HepG2 (cell line): ENCODE data around the gene RHBDD3. TPM values are rescaled to one million over a fixed set of nuclear protein-coding genes. Genes with fewer than 3 reads are reported as not detected.

ENCODE experiments used
- ATAC-seq: fragments of 200-7000 bp; cut with Tn5 transposase; 3 replicates; pipeline ENCODE4 v1.9.1; 2020; ENCODE audit warnings: mild to moderate bottlenecking, moderate library complexity
- BruUV-seq: library from RNA; stranded (reverse); fragments of 400-500 nt; replicated peaks from 2 replicates; lab custom pipeline; 2021; lab: Mats Ljungman, UMichigan
- CTCF ChIA-PET: fragments of 300-600 bp; formaldehyde crosslinking; extraction: SDS; loops from one replicate; lab custom pipeline; 2021; ENCODE audit warnings: low total read pairs, inconsistent platforms, low intra/inter-chr PET ratio; lab: Yijun Ruan, JAX
- POLR2A ChIA-PET: fragments of 350-600 bp; sonication (Branson Sonifier 250); formaldehyde crosslinking; loops from one replicate; lab custom pipeline; 2020; ENCODE audit warnings: antibody characterized with exemption, inconsistent platforms; lab: Yijun Ruan, JAX
- DNase-seq: peaks from one replicate; pipeline ENCODE4 v3.0.0-alpha.2; 2015; ENCODE audit warnings: low spot score
- FAIRE-seq: peaks from 3 replicates; lab custom pipeline; 2011; peaks lifted over from hg19 to GRCh38; lab: Jason Lieb, UNC
- H2AFZ ChIP-seq: one replicate; pipeline ENCODE4 v1.6.1; 2011; ENCODE audit warnings: low read length, inconsistent platforms
- H3K27ac ChIP-seq: fragments of 300-600 bp; 3 replicates; pipeline ENCODE4 v1.8.0; 2011; ENCODE audit warnings: mixed run types, mild to moderate bottlenecking, mixed read lengths, low read length, inconsistent platforms; ENCODE audit not compliant: insufficient read depth; ENCODE audit errors: extremely low read length
- H3K27me3 ChIP-seq, 2 experiments: fragments of 200-600 bp in 1 of 2; 2 replicates in 1 of 2; 3 replicates in 1 of 2; pipeline versions ENCODE4 v1.6.0 to v1.8.0; 2011; ENCODE audit warnings: low read length in 2 of 2, mild to moderate bottlenecking in 2 of 2, moderate library complexity in 2 of 2, inconsistent platforms in 1 of 2; ENCODE audit not compliant: insufficient read depth in 2 of 2, control insufficient read depth in 1 of 2
- H3K36me3 ChIP-seq, 2 experiments: fragments of 200-600 bp in 1 of 2; replicated peaks in 1 of 2; 2 replicates in 1 of 2; 3 replicates in 1 of 2; pipeline versions ENCODE4 v1.5.1 to v1.8.0; 2011; ENCODE audit warnings: low read length in 2 of 2, inconsistent platforms in 1 of 2; ENCODE audit not compliant: insufficient read depth in 2 of 2, control insufficient read depth in 1 of 2
- H3K4me1 ChIP-seq: 2 replicates; pipeline ENCODE4 v1.5.1; 2012; ENCODE audit warnings: low read length, inconsistent platforms; ENCODE audit not compliant: insufficient read depth
- H3K4me2 ChIP-seq: 2 replicates; pipeline ENCODE4 v1.6.0; 2011; ENCODE audit warnings: low read depth, low read length, inconsistent platforms
- H3K4me3 ChIP-seq, 3 experiments: fragments of 200-600 bp in 1 of 3; sonication (generic), shearing (Covaris generic) in 1 of 3; replicated peaks in 1 of 3; 2 replicates each; pipeline ENCODE4 v1.5.1; 2011 to 2016; ENCODE audit warnings: low read length in 3 of 3, inconsistent platforms in 2 of 3, low read depth in 2 of 3, mild to moderate bottlenecking in 2 of 3, control low read depth in 1 of 3, mixed read lengths in 1 of 3; ENCODE audit not compliant: insufficient read depth in 1 of 3
- H3K79me2 ChIP-seq: one replicate; pipeline ENCODE4 v1.6.1; 2011; ENCODE audit warnings: low read length, inconsistent platforms; ENCODE audit not compliant: insufficient read depth
- H3K9ac ChIP-seq: 2 replicates; pipeline ENCODE4 v1.6.0; 2011; ENCODE audit warnings: mild to moderate bottlenecking, low read depth, low read length, inconsistent platforms; ENCODE audit not compliant: insufficient read depth
- H3K9me3 ChIP-seq: 2 replicates; pipeline ENCODE4 v1.5.1; 2012; ENCODE audit warnings: mild to moderate bottlenecking, low read length
- H4K20me1 ChIP-seq: 2 replicates; pipeline ENCODE4 v1.6.0; 2011; ENCODE audit warnings: inconsistent platforms, mild to moderate bottlenecking, low read length, moderate library complexity; ENCODE audit not compliant: insufficient read depth
- EED ChIP-seq: sonication (generic); formaldehyde crosslinking; IDR thresholded peaks from 2 replicates; pipeline ENCODE4 v1.5.0; 2020; ENCODE audit warnings: mild to moderate bottlenecking, missing genetic modification reagents
- PREB ChIP-seq: sonication (generic); formaldehyde crosslinking; IDR thresholded peaks from 2 replicates; pipeline ENCODE4 v1.4.0; 2020; ENCODE audit warnings: missing genetic modification reagents
- SNAPC5 ChIP-seq: sonication (generic); formaldehyde crosslinking; IDR thresholded peaks from 2 replicates; pipeline ENCODE4 v1.8.1; 2023; ENCODE audit warnings: mild to moderate bottlenecking, missing genetic modification reagents, borderline replicate concordance
- SNRNP70 ChIP-seq: fragments of 200-400 bp; formaldehyde crosslinking; IDR thresholded peaks from 2 replicates; pipeline ENCODE4 v1.6.1; 2017; ENCODE audit warnings: mild to moderate bottlenecking, low read depth, low read length, moderate library complexity
- ZBTB40 ChIP-seq, 2 experiments: fragments of 450-650 bp in 1 of 2; sonication (generic) in 1 of 2; formaldehyde crosslinking in 1 of 2; IDR thresholded peaks; 2 replicates each; pipeline versions ENCODE4 v1.6.1 to v1.8.0; 2016 to 2022; ENCODE audit warnings: antibody characterized with exemption in 1 of 2, mild to moderate bottlenecking in 1 of 2, missing genetic modification reagents in 1 of 2
- ZNF205 ChIP-seq: IDR thresholded peaks from 2 replicates; pipeline ENCODE4 v1.6.1; 2018; ENCODE audit warnings: missing biosample characterization, missing genetic modification reagents
- ZNF550 ChIP-seq: sonication (generic); formaldehyde crosslinking; IDR thresholded peaks from 2 replicates; pipeline ENCODE4 v1.4.0; 2020; ENCODE audit warnings: mild to moderate bottlenecking, missing genetic modification reagents, borderline replicate concordance
- ZNF792 ChIP-seq: IDR thresholded peaks from 2 replicates; pipeline ENCODE4 v1.6.1; 2016
- ZNF879 ChIP-seq: sonication (generic); formaldehyde crosslinking; IDR thresholded peaks from 2 replicates; pipeline ENCODE4 v1.8.1; 2023; ENCODE audit warnings: missing genetic modification reagents
- WGBS: methylation state at CpG from one replicate; pipeline ENCODE4 v1.1.6; 2017; ENCODE audit warnings: low lambda C conversion rate; 5-methylcytosine and 5-hydroxymethylcytosine counted together
- in situ Hi-C: cut with HindIII; loops from 2 replicates; pipeline ENCODE4 v1.10.0; 2017; ENCODE audit warnings: low pct_unique_long_range_greater_than_20kb; ENCODE audit not compliant: extremely low pct_ligation_motif_present
- intact Hi-C: fragments of 100-400 bp; cut with micrococcal nuclease; formaldehyde crosslinking; loops from one replicate; pipeline ENCODE4 v1.10.0; 2022; ENCODE audit not compliant: unreplicated experiment
- polyA plus RNA-seq, 8 experiments: library from polyadenylated mRNA; depleted of rRNA in 3 of 8; stranded (reverse) in 7 of 8; unstranded in 1 of 8; fragments of >200 nt; fragmentation: Illumina TruSeq in 4 of 8; extraction: Trizol in 4 of 8; gene quantifications; 2 replicates each; pipeline versions ENCODE4 v1.2.1 to v1.2.3, GENCODE V29; 2011 to 2016; ENCODE audit warnings: low read depth in 4 of 8, missing spikeins in 1 of 8, mixed read lengths in 1 of 8; ENCODE audit not compliant: insufficient read depth in 1 of 8
- total RNA-seq, 5 experiments: library from RNA; depleted of rRNA; stranded (reverse); fragments of >200 nt; fragmentation: Illumina TruSeq; extraction: Trizol; gene quantifications; 2 replicates each; pipeline ENCODE4 v1.2.3, GENCODE V29; 2016; ENCODE audit warnings: low read depth in 1 of 5

RHBDD3 gene
- total and polyA plus RNA-seq, 2 of the 13 experiments (the other 11 are each of a cell fraction or from before 2014, with no cell fraction given): 12.1 to 26.7 TPM

- no peak for TF ChIP-seq ZNF879
Observed at GRCh38 chr22:29245626-29246385, 22.0 kb downstream of the RHBDD3 start (continued).

- POLR2A ChIA-PET: interaction anchor here (1.1 to 1.3 kb wide), 3 partner anchors 21 to 43 kb away, joined by 3 to 5 read pairs (median 4); partner anchors contain the start of gene EMID1
- WGBS: 24% methylated on average over 3 of the region's 7 CpGs
- FAIRE-seq: no peak
- TF ChIP-seq ZNF792 (CRISPR knock-in tag) (no peak), PREB (CRISPR knock-in tag) (no peak), ZNF550 (CRISPR knock-in tag) (no peak), SNRNP70 (no peak), ZBTB40 (IDR thresholded peaks at IDR 0.05) (no peak), ZBTB40 (CRISPR knock-in tag; IDR thresholded peaks at IDR 0.05) (0 out of 2 replicates have a peak, but pooled peaks have one; percentile 28), ZNF205 (no peak), EED (CRISPR knock-in tag) (peak; percentile 42; the same call in 1 of the 2 replicates), SNAPC5 (no peak)
Observed at GRCh38 chr22:29244785-29245625, 22.8 kb downstream of the RHBDD3 start.

More at GRCh38 chr22:29244785-29245625, 22.8 kb downstream of the RHBDD3 start:
- Histone ChIP-seq H3K79me2 (no peaks in the 10 kb centered on the region), H3K4me2 (peak overlapping the region; percentile 59; the same call in 1 of the 2 replicates), H3K27ac (no peak overlapping the region), H3K4me1 (peaks cover 16% of the 10 kb centered on the region), H3K36me3 (no peaks in the 10 kb centered on the region), H3K27me3 (0 out of 5 replicates have a peak, but pooled peaks cover 0 to 8% of the 10 kb centered on the region in 2 experiments), H3K9ac (no peak overlapping the region), H3K4me3 (no peak overlapping the region), H3K9me3 (no peaks in the 10 kb centered on the region), H2AFZ (no peak overlapping the region), H4K20me1 (no peaks in the 10 kb centered on the region)
- DNase-seq (no peak), ATAC-seq (peak; percentile 40)
- CTCF ChIA-PET: interaction anchor here (1.8 to 2.1 kb wide), 3 partner anchors 39 to 91 kb away, joined by 7 to 18 read pairs (median 11); partner anchors contain the start of gene EMID1
- in situ Hi-C loops (loop anchor here (5.0 kb wide), 1 partner anchor 43 kb away; no protein-coding TSS in a partner anchor), intact Hi-C loops (loop anchor here (1.0 to 5.0 kb wide), 2 partner anchors 43 to 88 kb away; no protein-coding TSS in a partner anchor)
- no TSS peak for BruUV-seq
